SIG-M5 (cell line): ENCODE measurements around the gene BRWD1.
"Not testable (repeated sequence)": the region's sequence is repeated elsewhere in the genome, so short reads cannot be mapped to it uniquely, and the experiment has no call there.

ENCODE experiments used
- DNase-seq: peaks from one replicate; lab custom pipeline; 2025; lab: John Stamatoyannopoulos, UW

BRWD1 gene

DNA sequence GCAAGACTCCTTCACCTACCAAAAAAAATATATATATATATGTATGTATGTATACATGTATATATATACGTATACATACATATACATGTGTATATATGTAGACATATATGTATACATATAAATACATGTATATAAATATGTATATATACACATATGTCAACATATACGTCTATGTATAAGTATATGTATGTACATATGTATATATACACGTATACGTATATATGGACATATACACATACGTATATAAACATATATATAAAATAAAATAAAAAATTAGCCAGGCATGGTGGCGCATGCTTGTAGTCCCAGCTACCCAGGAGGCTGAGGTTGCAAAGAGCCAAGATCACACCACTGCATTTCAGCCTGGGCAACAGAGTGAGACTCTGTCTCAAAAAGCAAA lies 31.6 kb downstream of the BRWD1 start:
- DNase-seq: no peak

DNA sequence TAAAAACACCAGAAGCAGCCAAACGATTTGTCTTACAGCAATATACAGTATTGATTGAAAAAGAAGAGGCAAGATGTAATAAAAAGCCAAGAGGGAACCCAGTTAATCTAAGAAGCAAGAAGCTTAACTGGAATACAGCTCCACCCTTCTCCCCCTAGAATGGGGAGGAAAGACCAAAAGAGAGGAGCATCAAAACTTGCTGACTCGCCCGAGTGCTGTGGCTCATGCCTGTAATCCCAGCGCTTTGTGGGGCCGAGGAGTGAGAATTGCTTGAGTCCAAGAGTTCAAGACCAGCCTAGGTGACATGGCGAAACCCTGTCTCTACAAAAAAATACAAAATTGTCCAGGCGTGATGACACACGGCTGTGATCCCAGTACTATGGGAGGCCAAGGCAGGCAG lies 32.2 kb downstream of the BRWD1 start:
- no peak for DNase-seq

DNA sequence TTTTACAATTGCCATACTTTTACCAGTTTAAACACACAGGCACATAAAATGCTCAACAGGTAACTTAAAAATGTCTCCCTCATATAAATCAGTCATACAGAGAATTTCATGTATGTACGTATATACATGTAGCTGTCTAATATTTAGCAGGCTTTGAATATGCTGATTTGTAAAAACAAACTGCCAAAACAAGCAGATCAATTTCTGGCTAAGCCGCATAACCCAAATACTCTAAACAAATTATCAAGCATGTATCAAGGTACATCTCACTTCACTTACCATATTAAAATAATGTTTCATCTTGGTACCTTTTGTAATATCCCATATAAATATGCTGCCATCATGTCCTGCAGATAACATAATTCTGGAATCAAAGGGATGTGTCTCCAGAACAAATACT lies 43.8 kb downstream of the BRWD1 start:
- no peak for DNase-seq

DNA sequence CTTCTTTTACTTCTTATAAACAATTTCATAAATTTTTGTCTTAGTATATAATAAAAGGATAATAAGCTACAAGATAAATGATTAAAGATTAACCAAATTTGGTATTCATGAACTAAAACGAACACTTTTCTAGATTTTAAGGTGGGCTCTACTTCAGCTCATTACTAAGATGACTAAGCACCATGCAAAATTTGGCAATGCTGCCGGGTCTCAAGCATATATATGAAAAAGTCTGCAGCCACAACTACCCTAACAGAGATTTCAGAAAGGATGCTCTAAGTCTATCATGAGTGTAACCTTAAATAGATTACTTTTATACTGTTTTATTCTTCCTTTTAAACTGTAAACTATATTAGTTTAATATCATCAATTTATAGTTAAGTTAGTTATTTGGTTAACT lies 47.8 kb downstream of the BRWD1 start:
- DNase-seq: no peak

DNA sequence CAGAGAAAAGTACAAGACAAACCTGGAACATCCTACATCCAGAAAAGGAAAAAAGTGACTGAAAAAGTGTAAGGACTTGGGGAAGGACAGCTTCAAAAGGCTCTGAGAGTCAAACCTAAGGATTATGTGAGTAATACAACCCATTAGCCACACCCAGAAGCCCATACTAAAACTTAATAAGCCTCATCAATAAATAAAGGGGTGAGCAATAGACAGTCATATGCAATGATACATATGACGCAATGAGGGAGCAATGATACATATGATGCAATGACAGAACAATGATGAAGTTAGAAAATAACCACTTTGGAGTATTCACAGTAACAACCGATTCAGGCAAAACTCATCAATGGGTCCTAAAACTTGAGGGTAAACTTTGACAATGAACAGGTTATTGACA lies 50.1 kb downstream of the BRWD1 start:
- DNase-seq: no peak

DNA sequence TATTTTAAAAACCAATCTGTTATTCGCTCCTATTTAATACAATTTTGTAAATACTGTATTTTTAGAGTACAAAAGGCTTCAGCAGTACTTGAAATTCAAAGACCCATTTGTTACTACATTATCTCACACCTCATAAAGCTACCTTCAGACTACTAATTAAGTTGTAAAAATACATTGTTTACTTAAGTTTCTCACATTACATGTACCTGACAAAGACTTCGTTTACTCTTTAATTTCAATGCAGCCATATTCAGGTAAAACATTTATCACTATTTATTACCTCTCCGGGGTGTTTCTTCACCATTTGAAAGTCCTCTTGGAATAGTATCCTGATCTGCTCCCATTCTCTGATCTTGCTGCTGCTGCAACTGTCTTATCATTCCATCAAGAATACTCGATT lies 55.2 kb downstream of the BRWD1 start:
- no peak for DNase-seq

DNA sequence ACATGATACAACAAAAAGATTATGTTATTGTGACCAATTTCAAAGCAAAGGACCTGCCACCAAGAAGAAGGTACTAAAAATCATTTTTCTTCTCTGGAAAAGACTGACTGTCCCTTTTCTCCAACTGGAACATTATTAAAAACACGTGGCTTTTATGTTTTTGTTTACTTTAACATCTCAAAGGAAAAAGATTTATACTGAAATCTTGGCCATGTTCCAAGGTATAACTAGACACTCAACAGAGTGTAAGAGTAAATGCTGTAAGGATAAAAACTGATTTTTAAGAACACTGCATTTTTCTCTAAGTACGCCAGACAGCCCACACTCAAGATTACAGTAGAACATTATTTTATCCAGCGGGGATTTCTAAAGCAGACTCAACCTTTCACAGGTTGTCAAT lies 62.1 kb downstream of the BRWD1 start:
- no peak for DNase-seq

DNA sequence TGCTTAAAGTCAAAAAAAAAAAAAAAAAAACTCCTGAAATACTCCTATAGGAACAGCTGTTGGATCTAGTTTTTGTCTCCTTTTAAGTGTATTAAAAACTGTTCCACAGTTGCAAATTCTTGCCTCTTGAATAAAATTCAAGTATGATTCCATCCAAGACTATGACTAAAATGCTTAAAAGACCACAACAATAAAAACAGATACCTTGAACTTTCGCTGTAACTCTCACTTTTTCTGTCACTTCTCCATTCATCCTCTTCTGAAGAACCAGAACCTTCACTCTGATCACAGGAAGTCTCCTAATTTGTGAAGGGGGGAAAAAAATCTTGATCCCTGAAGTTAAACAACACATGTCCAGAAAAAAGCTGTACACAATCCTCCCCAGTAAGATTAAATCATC lies 75.2 kb downstream of the BRWD1 start:
- no peak for DNase-seq

DNA sequence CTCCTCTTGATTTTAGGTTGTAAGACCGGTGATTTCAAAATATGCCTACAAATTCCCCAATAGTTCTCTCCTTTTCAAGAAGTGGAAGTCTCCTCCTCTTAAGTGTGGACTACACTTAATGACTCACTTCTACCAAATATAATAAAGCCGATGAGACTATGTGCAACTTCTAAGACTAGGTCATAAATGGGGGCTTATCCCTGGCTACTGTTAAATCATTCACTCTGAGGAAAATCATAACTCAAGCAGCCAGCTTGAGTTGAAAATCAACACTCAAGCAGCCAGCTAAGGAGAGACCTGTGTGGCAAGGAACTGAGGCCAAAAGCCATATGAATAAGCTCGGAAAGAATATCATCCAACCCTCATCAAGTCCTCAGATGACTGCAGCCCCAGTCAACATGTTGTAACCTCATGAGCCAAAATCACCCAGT lies 80.6 kb downstream of the BRWD1 start:
- DNase-seq: no peak

DNA sequence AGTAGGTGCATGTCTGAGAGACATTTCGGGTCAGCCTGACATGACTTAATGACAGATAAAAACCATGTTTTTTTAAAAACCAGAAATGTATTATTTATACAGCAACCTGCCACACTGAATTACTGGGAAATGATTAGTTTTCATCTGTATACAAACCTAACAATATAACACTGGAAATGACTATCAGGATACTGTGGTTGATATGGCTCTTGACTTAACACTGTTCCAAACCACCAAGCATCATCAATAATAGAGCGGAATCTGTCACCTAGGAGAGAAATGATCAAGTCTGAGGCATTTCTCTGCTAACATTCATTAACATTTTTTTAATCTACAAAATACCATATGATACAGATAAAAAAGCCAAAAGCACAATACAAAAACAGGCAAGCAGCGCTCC lies 88.5 kb downstream of the BRWD1 start:
- no peak for DNase-seq

DNA sequence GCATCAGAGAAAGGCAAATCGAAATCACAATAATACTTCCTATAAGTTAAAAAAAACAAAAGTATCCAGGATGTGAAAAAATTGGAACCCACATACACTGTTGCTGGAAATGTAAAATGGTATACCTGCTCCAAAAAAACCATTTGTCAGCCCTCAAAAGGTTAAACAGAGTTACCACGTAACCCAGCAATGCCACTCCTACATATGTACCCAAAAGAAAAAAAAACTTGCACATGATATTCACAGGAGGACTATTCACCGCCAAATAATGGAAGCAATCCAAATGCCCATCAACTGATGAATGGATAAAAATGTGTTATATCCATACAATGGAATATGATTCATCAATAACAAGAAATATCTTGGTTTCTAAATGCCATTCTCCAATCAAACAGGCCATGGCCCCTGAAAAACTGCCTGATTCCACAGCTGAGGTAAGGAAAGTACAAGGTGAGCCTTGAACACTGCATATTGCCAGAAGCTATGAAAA lies 91.4 kb downstream of the BRWD1 start:
- no peak for DNase-seq

DNA sequence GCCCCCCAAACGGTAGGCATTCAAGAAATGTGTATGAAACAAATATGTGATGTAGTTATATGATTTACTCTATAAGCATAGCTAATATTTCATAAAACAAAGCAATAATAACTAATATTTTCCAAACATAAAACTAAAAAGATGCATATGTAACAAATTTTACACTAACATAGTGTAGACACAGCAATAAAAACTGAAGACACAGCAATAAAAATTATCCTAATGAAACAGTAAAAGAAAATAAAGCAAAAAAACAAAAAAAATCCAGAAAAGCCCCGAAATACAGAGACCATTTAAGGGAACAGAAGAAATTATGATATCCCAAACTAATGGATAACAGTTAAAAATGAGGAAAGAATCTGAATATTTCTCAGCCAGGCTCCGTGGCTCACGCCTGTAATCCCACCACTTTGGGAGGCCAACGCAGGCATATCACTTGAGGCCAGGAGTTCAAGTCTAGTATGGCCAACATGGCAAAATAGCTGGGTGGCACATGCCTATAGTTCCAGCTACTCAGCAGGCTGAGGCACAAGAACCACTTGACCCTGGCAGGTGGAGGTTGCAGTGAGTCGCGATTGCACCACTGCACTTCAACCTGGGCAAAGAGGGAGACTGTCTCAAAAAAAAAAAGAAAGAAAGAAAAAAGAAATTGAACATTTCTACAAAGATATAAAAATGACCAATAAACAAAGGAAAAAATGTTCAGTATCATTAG lies 92.0 kb downstream of the BRWD1 start:
- no peak for DNase-seq

DNA sequence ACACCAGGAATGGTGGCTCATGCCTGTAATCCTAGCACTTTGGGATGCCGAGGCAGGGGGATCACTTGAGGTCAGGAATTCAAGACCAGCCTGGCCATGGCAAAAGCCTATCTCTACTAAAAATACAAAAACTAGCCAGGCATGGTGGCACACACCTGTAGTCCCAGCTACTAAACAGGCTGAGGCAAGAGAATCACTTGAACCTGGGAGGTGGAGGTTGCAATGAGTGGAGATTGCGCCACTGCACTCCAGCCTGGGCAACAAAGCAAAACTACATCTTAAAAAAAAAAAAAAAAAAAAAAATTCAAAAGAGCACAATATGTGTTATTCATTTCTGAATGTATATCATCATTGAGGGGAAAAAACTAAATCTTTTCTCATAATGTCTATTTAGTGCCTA lies 92.6 kb downstream of the BRWD1 start:
- DNase-seq: not testable (repeated sequence)

DNA sequence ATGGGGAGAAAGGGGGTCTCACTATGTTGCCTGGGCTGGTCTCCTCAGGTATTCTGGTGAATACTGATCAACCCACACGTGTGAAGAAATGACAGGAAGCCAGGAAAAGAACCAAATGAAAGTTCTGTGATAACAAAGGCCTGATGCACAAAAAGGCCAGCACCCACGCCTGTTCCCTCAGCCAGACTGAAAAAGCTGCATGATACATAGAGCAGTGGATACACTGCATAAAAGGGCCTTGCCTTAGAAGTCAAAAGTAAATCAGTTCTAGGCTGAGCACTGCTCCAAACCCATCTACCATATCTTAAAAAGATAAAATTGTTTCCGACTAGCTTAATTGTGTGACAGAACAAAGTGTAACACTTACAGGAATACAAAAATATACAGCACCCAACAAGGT lies 93.3 kb downstream of the BRWD1 start:
- no peak for DNase-seq

DNA sequence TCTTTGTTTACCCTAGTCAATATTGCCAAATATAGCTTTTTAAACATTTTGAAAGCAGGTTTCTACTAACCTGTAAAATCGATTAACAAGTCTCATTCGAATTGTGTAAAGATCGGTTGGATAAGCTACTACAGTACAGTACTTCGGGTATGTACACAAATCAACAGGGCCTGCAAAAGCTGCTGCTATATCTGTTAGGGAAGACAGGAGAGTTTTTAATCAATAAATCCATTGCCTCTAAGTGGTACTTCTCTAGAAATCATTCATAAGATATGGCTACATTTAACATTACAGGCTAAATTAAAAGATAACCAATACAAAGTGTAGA lies 95.4 kb downstream of the BRWD1 start:
- DNase-seq: no peak

DNA sequence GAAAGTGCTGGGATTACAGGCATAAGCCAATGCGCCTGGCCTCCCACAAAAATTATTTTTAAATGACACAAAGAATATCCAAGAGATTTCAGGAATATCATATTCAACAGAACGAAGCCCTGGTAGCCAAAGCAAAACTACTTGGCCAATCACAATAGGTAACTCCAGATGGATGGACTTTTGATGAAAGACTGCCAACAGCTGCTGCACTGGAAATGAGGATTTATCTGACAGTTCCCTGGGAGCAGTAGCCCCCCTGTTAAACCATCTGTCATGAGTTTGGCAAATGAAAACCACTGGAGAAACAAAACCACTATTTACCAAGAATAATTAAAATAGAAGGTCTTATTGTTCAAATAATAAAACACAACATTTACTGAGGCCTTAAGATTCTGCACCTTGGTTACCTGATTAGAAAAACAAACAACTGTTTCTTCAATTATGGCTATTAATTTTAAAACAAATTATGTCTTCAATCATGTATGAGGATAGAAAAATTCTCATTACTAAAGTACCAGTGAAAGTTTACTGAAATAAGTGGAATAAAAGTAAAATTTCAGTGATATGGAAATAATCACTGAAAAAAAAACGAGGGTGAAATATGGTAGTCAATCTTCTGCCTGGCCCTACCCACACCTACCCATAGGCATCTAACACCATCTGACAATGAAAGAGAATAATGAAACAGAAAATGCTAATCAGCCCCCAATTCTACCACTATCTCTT lies 95.9 kb downstream of the BRWD1 start:
- DNase-seq: no peak

DNA sequence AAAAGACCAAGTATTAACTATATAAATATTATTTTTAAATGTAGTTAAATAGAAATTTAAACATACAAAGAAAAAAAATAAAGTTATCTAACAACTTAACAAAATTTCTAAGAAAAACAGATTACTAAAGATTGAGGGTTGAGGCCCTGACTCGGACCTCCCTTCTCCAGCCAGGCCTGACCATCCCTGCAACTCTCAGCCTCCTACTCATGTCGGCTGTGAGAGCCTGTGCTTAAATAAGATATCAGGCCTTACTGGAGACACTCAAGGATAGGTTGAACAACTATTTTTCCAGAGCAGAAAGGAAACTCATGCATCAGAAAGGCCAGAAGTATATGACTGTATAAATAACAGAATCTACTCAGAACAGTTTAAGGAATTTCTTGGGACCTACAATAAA lies 97.1 kb downstream of the BRWD1 start:
- no peak for DNase-seq

DNA sequence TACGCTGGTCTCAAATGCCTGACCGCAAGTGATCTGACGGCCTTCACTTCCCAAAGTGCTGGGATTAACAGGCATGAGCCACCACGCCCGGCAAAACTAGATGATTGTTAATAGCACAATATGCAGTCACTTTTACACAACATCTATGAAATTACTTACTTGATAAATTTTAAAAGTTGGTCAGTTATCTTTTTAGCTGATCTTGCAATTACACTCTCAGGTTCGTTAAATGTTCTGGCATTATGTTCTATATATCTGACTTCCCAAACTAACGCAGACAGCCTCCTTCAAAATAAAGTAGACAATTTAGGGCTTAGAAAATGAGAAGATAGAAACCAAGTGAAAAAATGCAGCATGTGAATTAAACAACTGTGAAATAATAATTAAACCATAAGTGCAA lies 98.4 kb downstream of the BRWD1 start:
- no peak for DNase-seq

DNA sequence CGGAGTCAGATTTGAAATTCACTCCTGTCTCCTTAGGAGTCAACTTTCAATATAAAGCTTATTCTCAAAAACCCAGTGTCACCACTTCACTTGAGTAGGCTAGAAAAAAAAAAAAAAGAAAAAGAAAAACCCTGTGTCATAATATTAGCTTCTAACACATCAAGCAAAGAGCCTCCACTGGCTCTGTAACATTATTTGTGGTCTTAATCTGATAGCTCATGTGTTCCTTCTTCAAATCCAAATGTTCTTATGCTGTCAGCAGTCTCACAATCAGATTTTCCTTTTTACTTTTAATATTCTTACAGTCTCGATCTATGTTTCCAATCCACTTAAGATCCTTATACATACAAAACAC lies 104.1 kb downstream of the BRWD1 start:
- no peak for DNase-seq

DNA sequence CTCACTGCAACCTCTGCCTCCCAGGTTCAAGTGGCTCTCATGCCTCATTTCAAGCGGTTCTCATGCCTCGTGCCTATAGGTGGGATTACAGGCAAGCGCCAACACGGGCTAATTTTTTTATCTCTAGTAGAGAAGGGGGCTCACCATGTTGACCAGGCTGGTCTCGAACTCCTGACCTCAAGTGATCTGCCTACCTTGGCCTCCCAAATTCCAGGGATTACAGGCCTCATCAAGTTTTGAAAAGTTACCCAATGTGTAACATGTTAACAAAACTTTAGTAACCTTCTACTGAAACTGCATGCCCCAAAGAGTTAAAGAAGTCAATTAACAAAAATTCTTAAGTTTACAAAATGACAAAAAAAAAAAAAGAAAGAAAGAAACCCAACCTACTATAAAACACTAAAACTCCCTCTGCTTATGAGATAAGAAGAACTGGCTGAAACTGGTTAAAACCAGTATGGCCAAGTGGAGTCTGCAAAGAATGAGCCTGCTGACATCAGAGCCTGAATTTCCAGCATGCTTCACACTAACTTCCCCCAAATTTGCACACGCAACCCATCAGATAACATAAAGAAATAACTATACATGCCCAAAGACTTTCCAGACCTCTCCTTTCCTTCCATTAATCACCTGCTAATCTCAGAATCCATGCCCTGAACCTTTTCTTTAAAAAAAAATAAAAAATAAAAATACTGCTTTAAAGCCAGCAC lies 104.7 kb downstream of the BRWD1 start:
- no peak for DNase-seq

DNA sequence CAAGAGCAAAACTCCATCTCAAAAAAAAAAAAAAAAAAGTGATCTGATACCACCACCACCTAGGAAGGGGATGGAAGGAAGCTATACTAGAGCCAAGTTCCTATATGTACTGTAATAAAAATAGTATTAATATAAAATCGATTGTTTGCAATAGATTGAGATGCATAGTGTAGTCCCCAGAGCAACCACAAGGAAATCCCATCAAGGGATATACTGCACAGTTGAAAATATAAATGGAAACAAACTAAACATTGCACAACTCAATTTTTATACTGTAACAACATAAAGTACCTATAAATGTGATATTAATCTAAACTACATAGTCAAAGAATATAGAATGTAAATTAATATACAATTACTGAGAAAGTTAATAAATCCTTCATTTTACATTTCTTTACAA lies 109.3 kb downstream of the BRWD1 start:
- DNase-seq: no peak

DNA sequence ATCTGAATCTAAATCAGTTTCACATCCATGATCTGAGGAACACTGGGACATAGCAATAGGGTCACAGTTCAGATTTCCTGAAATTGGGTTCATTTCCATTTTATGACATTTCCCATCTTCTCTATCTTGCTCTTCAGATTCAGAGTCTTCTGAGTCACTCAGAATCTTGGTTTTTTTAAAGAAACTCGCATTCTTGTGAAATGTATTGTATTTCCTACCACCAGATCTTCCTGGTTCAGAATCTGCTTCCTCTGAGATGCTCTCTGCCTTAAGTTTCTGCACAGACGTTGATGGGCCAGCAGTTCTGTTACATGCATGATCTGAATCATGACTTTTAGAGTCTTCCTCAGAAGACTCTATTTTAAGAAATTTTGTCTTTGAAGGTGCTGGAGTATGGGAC lies 114.6 kb downstream of the BRWD1 start:
- no peak for DNase-seq

DNA sequence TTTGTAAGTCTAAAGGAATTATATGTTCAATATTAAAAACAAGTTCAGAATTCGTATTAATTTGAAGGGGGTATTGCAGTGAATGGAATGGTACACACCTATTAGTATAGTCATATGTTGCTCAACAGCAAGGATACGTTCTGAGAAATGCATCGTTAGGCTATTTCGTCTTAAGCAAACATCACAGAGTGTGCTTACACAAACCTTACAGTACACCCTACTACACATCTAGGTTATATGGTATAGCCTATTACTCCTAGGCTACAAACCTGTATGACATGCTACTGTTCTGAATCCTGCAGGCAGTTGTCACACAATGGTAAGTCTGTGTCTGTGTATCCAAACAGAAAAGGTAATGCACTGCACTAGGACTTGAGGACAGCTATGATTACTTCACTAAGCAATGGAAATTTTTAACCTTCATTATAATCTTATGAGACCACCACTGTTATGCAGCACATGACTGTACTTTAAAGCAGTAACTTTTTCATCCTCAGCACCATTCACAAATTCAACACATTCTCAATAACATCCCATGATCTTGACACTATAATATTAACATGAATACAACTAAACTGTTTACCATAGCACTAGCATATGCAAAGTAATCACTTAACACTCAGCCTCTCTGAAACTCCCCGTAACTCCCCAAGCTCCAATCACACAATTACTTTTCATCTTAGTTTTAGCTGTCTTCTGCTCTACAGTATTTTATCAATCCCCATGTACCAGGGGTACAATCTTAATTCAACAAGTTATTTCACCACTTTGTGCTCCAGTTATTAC lies 115.8 kb downstream of the BRWD1 start:
- no peak for DNase-seq
